K562 (cell line): ENCODE results near the gene CCDC50. TPM values are rescaled to one million over a fixed set of nuclear protein-coding genes. Genes with fewer than 3 reads are reported as not detected.
A peak's percentile ranks its signal among the peaks of the same experiment; 100 is the strongest.

Experiments used
- ATAC-seq: fragments of 200-7000 bp; cut with Tn5 transposase; 3 replicates; pipeline ENCODE4 v1.9.1; 2020; ENCODE audit warnings: moderate library complexity
- BruUV-seq: library from RNA; stranded (reverse); fragments of 400-500 nt; replicated peaks from 2 replicates; lab custom pipeline; 2021; lab: Mats Ljungman, UMichigan
- CTCF ChIA-PET: fragments of 300-600 bp; formaldehyde crosslinking; extraction: SDS; loops from one replicate; lab custom pipeline; 2021; ENCODE audit warnings: low intra/inter-chr PET ratio; lab: Yijun Ruan, JAX
- POLR2A ChIA-PET: fragments of 300-600, 350-650 bp; sonication (Branson Sonifier 250); formaldehyde crosslinking; extraction: SDS; loops from one replicate; lab custom pipeline; 2021; ENCODE audit warnings: antibody characterized with exemption, inconsistent platforms; lab: Yijun Ruan, JAX
- DNase-seq, 4 experiments: peaks; one replicate each; pipeline versions ENCODE4 v3.0.0 to v3.0.0-alpha.2; 2011 to 2018; ENCODE audit warnings: low spot score in 3 of 4, mixed read lengths in 3 of 4; ENCODE audit errors: extremely low read depth in 1 of 4
- FAIRE-seq: peaks from 2 replicates; lab custom pipeline; 2011; peaks lifted over from hg19 to GRCh38; lab: Jason Lieb, UNC
- H2AFZ ChIP-seq: 2 replicates; pipeline ENCODE4 v1.6.0; 2011; ENCODE audit warnings: low read depth, low read length, control low read depth, inconsistent platforms
- H3K27ac ChIP-seq: fragments of 200-600 bp; 3 replicates; pipeline ENCODE4 v1.8.0; 2011; ENCODE audit warnings: low read depth, mild to moderate bottlenecking, control low read depth, inconsistent platforms, low read length, moderate library complexity, mixed read lengths; ENCODE audit errors: extremely low read depth
- H3K27me3 ChIP-seq, 2 experiments: fragments of 300-600 bp in 1 of 2; 2 replicates in 1 of 2; 3 replicates in 1 of 2; pipeline versions ENCODE4 v1.6.0 to v1.8.0; 2011; ENCODE audit warnings: inconsistent platforms in 2 of 2, low read length in 2 of 2, mild to moderate bottlenecking in 1 of 2, mixed read lengths in 1 of 2, moderate library complexity in 1 of 2; ENCODE audit not compliant: control insufficient read depth in 2 of 2, insufficient read depth in 2 of 2
- H3K36me3 ChIP-seq: fragments of 300-600 bp; 3 replicates; pipeline ENCODE4 v1.8.0; 2011; ENCODE audit warnings: mild to moderate bottlenecking, low read length, inconsistent platforms; ENCODE audit not compliant: control insufficient read depth, insufficient read depth
- H3K4me1 ChIP-seq, 2 experiments: fragments of 200-600 bp in 1 of 2; replicated peaks in 1 of 2; 2 replicates in 1 of 2; 3 replicates in 1 of 2; pipeline versions ENCODE4 v1.5.1 to v1.8.0; 2011; ENCODE audit warnings: inconsistent platforms in 2 of 2, low read length in 2 of 2, mild to moderate bottlenecking in 1 of 2, mixed read lengths in 1 of 2, moderate library complexity in 1 of 2; ENCODE audit not compliant: control insufficient read depth in 2 of 2, insufficient read depth in 2 of 2
- H3K4me2 ChIP-seq: 2 replicates; pipeline ENCODE4 v1.6.1; 2011; ENCODE audit warnings: low read length, control low read depth, inconsistent platforms, mixed read lengths; ENCODE audit not compliant: insufficient read depth
- H3K4me3 ChIP-seq: fragments of 200-600 bp; sonication (generic), shearing (Covaris generic); 2 replicates; pipeline ENCODE4 v1.5.1; 2016; ENCODE audit warnings: control low read depth, inconsistent platforms
- H3K79me2 ChIP-seq: fragments of 200-600 bp; 3 replicates; pipeline ENCODE4 v1.8.0; 2011; ENCODE audit warnings: low read length, inconsistent platforms; ENCODE audit not compliant: control insufficient read depth, insufficient read depth
- H3K9ac ChIP-seq, 2 experiments: 2 replicates each; pipeline versions ENCODE4 v1.6.0 to v1.6.1; 2011; ENCODE audit warnings: low read depth in 2 of 2, low read length in 2 of 2, control low read depth in 1 of 2, inconsistent platforms in 1 of 2, mild to moderate bottlenecking in 1 of 2, mixed read lengths in 1 of 2; ENCODE audit not compliant: insufficient read depth in 1 of 2
- H3K9me1 ChIP-seq: one replicate; pipeline ENCODE4 v1.6.0; 2011; ENCODE audit warnings: inconsistent platforms, mild to moderate bottlenecking, low read length, moderate library complexity; ENCODE audit not compliant: control insufficient read depth, insufficient read depth
- H3K9me3 ChIP-seq: replicated peaks from 2 replicates; pipeline ENCODE4 v1.5.1; 2011; ENCODE audit warnings: low read depth, low read length, inconsistent platforms; ENCODE audit not compliant: control insufficient read depth, insufficient read depth
- H4K20me1 ChIP-seq: replicated peaks from 2 replicates; pipeline ENCODE4 v1.6.1; 2011; ENCODE audit warnings: low read length, inconsistent platforms, mixed read lengths; ENCODE audit not compliant: control insufficient read depth, insufficient read depth
- HMBOX1 ChIP-seq: sonication (generic); IDR thresholded peaks from 2 replicates; pipeline ENCODE4 v1.6.1; 2016
- KDM5B ChIP-seq: fragments of 200-600 bp; sonication (generic); IDR thresholded peaks from 2 replicates; pipeline ENCODE4 v1.6.1; 2012; ENCODE audit warnings: low read depth, mild to moderate bottlenecking, moderate library complexity, low read length, control low read depth, inconsistent platforms; ENCODE audit not compliant: insufficient replicate concordance
- PCBP1 ChIP-seq: fragments of 200-400 bp; formaldehyde crosslinking; IDR thresholded peaks from 2 replicates; pipeline ENCODE4 v1.6.1; 2018; ENCODE audit warnings: mild to moderate bottlenecking, low read depth, low read length; ENCODE audit not compliant: poor library complexity, severe bottlenecking
- RERE ChIP-seq: sonication (generic); formaldehyde crosslinking; IDR thresholded peaks from 2 replicates; pipeline ENCODE4 v1.8.0; 2023; ENCODE audit warnings: missing genetic modification reagents, mild to moderate bottlenecking, borderline replicate concordance
- ZFX ChIP-seq: sonication (generic); formaldehyde crosslinking; IDR thresholded peaks from 2 replicates; pipeline ENCODE4 v1.8.0; 2022; ENCODE audit warnings: mild to moderate bottlenecking, missing genetic modification reagents, moderate library complexity
- ZNF316 ChIP-seq: fragments of 450-650 bp; IDR thresholded peaks from 2 replicates; pipeline ENCODE4 v1.6.1; 2016
- WGBS: fragments of 100-300 bp; shearing (Covaris generic); methylation state at CpG from one replicate; pipeline ENCODE4 v1.1.6; 2016; ENCODE audit warnings: low coverage, mixed read lengths; ENCODE audit not compliant: insufficient coverage; ENCODE audit errors: missing lambda C conversion rate; 5-methylcytosine and 5-hydroxymethylcytosine counted together
- in situ Hi-C: fragments of 300-500 bp; cut with MboI; formaldehyde crosslinking; loops from 4 replicates; pipeline ENCODE4 v1.15.0; 2018; ENCODE audit warnings: inconsistent platforms, mixed read lengths
- intact Hi-C: fragments of 100-400 bp; cut with micrococcal nuclease; formaldehyde crosslinking; loops from 2 replicates; pipeline ENCODE4 v1.14.2; 2022
- polyA plus RNA-seq, 8 experiments: library from polyadenylated mRNA; depleted of rRNA in 4 of 8; stranded (reverse) in 5 of 8; unstranded in 3 of 8; fragments of >200 nt; fragmentation: Nextera tagmentation in 2 of 8; fragmentation: Illumina TruSeq in 1 of 8; extraction: Ambion mirVana in 2 of 8; extraction: Trizol in 1 of 8; gene quantifications; 2 replicates each; pipeline versions ENCODE4 v1.2.1 to v1.2.3, GENCODE V29; 2011 to 2014; ENCODE audit warnings: inconsistent platforms in 1 of 8, missing spikeins in 1 of 8
- total RNA-seq, 7 experiments: library from RNA; depleted of rRNA in 6 of 7; stranded (reverse); fragments of >200 nt in 6 of 7; fragmentation: Illumina TruSeq in 2 of 7; extraction: Trizol in 2 of 7; gene quantifications; 2 replicates each; pipeline versions ENCODE4 v1.2.1 to v1.2.3, GENCODE V29; 2011 to 2021; ENCODE audit warnings: low replicate concordance in 1 of 7
- TF ChIP-seq, protein P1 (sequence below), 2 experiments: IDR thresholded peaks; 2 replicates each; pipeline ENCODE4 v1.6.1; 2012; ENCODE audit warnings: improper control_type of control experiment in 2 of 2, low read depth in 2 of 2, low read length in 2 of 2, borderline replicate concordance in 1 of 2
- TF ChIP-seq, protein P2 (sequence below): sonication (generic); formaldehyde crosslinking; IDR thresholded peaks from 2 replicates; pipeline ENCODE4 v1.8.0; 2022; ENCODE audit warnings: missing genetic modification reagents, mild to moderate bottlenecking, moderate library complexity, borderline replicate concordance

Gene CCDC50
- total and polyA plus RNA-seq, 9 of the 15 experiments (the other 6 are each of a cell fraction or from before 2014, with no cell fraction given): 8.4 to 63.4 (median 40.4) TPM

DNA sequence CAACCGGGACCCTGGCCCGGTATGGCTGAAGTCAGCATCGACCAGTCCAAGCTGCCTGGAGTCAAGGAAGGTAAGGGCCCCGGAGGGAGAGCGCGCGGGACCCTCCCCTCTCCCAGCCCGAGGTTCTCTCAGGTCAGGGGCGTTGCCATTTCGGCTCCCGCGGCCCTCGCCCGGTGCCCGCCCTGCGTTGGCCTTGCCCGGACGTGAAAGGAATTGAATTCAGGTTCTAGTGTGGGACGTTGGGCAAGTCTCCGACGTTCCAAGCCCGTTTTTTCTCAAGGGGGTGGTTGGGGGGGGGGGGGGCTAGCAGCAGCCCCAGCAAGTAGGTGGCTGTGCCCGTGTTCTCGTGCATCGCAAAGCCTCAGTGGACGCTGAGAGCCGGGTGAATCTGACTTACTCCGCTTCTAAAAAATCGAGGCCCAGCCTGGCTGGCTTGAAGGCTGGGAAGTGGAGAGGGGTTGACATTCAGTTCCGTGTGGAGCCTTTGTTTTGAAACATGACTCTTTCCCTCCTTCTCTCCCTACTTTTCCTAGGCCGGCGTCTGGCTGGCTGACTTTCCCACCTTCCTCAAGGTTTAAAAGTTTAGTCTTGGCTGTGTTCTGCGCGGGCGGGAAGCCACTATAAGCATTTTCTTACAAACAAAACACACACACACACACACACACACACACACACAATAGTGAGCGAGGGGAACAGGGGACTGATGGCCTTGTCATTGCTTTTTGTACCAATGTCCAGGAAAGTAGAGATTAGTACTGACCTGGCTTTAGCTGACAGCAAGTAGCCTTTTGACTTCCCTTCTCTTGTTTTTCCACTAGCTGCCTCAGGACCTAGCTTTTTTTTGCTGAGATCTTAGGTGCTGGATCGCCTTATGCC is 698 bp downstream of the CCDC50 start, which contains the start of gene UTS2B:
Gene UTS2B, minus strand, starts transcription at position 873 of the 876 bp plus-strand sequence. CDS start 48,337 bp downstream, outside the sequence.
- BruUV-seq: no TSS peak
- H3K9ac ChIP-seq: peak within 1 kb of the TSS; percentile 80 to 97
- peaks cover 11 to 27% of the 10 kb centered on the region in 2 experiments; a peak in 4 of 5 replicates for H3K4me1 ChIP-seq
- ChIA-PET POLR2A (interaction anchor here (0.7 to 1.2 kb wide), 2 partner anchors 16 to 252 kb away, joined by 3 to 4 read pairs; no protein-coding TSS in a partner anchor), CTCF (no interaction called here)
- H3K27me3 ChIP-seq: no peaks in the 10 kb centered on the region
- DNase-seq: peak; percentile 20 to 47 (median 38)
- 0 out of 2 replicates have a peak, but pooled peaks cover 7% of the 10 kb centered on the region for H4K20me1 ChIP-seq
- H3K9me1 ChIP-seq: no peaks in the 10 kb centered on the region
- H2AFZ ChIP-seq: peak within 1 kb of the TSS; percentile 96
- H3K36me3 ChIP-seq: no peaks in the 10 kb centered on the region
- H3K9me3 ChIP-seq: no peaks in the 10 kb centered on the region
- intact Hi-C loops (loop anchor here (5.0 kb wide), 1 partner anchor 37 kb away; no protein-coding TSS in a partner anchor), in situ Hi-C loops (no loop called here)
- no peak for FAIRE-seq
- peak within 1 kb of the TSS; percentile 79 for H3K27ac ChIP-seq
- H3K4me3 ChIP-seq: peak within 1 kb of the TSS; percentile 78
- 1% methylated on average over 28 of the region's 37 CpGs for WGBS
- H3K4me2 ChIP-seq: peak within 1 kb of the TSS; percentile 90
- H3K79me2 ChIP-seq: peaks cover 55% of the 10 kb centered on the region
- ATAC-seq: peak; percentile 45
- TF ChIP-seq, protein P1, sequence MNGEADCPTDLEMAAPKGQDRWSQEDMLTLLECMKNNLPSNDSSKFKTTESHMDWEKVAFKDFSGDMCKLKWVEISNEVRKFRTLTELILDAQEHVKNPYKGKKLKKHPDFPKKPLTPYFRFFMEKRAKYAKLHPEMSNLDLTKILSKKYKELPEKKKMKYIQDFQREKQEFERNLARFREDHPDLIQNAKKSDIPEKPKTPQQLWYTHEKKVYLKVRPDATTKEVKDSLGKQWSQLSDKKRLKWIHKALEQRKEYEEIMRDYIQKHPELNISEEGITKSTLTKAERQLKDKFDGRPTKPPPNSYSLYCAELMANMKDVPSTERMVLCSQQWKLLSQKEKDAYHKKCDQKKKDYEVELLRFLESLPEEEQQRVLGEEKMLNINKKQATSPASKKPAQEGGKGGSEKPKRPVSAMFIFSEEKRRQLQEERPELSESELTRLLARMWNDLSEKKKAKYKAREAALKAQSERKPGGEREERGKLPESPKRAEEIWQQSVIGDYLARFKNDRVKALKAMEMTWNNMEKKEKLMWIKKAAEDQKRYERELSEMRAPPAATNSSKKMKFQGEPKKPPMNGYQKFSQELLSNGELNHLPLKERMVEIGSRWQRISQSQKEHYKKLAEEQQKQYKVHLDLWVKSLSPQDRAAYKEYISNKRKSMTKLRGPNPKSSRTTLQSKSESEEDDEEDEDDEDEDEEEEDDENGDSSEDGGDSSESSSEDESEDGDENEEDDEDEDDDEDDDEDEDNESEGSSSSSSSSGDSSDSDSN (IDR thresholded peaks at IDR 0.05; ENCODE audit: borderline replicate concordance in 1 of 2, low read depth in 2 of 2, low read length in 2 of 2): 0 out of 4 replicates have a peak, but pooled peaks of 1 of the 2 experiments have one; percentile 7
- TF ChIP-seq RERE (CRISPR knock-in tag) (no peak), ZFX (peak; percentile 61), HMBOX1 (peak; percentile 7; the same call in 1 of the 2 replicates), KDM5B (peak; percentile 3), ZNF316 (0 out of 2 replicates have a peak, but pooled peaks have one; percentile 1), PCBP1 (peak; percentile 4)
- TF ChIP-seq, protein P2, sequence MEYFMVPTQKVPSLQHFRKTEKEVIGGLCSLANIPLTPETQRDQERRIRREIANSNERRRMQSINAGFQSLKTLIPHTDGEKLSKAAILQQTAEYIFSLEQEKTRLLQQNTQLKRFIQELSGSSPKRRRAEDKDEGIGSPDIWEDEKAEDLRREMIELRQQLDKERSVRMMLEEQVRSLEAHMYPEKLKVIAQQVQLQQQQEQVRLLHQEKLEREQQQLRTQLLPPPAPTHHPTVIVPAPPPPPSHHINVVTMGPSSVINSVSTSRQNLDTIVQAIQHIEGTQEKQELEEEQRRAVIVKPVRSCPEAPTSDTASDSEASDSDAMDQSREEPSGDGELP (CRISPR knock-in tag): no peak
